H1 (cell line): ENCODE results near the gene ANXA6. TPM values are rescaled to one million over a fixed set of nuclear protein-coding genes. Genes with fewer than 3 reads are reported as not detected.

Experiments
- CTCF ChIA-PET: fragments of 300-600 bp; sonication (Branson Sonifier 250); formaldehyde crosslinking; loops from one replicate; lab custom pipeline; 2021; ENCODE audit not compliant: partially characterized antibody; lab: Charles Lee
- POLR2A ChIA-PET: fragments of 300-600 bp; sonication (Branson Sonifier 250); formaldehyde crosslinking; loops from one replicate; lab custom pipeline; 2021; ENCODE audit warnings: inconsistent platforms; ENCODE audit not compliant: partially characterized antibody; lab: Charles Lee
- DNase-seq, 2 experiments: peaks; one replicate each; pipeline versions ENCODE4 v3.0.0 to v3.0.0-alpha.2; 2010 to 2022; ENCODE audit warnings: low spot score in 2 of 2, low read depth in 1 of 2, mixed read lengths in 1 of 2
- FAIRE-seq: peaks from 2 replicates; lab custom pipeline; 2011; peaks lifted over from hg19 to GRCh38; lab: Jason Lieb, UNC
- H2AFZ ChIP-seq: 2 replicates; pipeline ENCODE4 v1.8.1; 2012; ENCODE audit warnings: low read length, inconsistent platforms
- H2AK5ac ChIP-seq: 2 replicates; pipeline ENCODE4 v1.6.1; 2013; ENCODE audit warnings: low read depth, low read length
- H2BK120ac ChIP-seq: replicated peaks from 2 replicates; pipeline ENCODE3; 2013; ENCODE audit warnings: low read depth, low read length, inconsistent platforms
- H2BK12ac ChIP-seq: 2 replicates; pipeline ENCODE4 v1.6.1; 2013; ENCODE audit warnings: low read depth, low read length
- H2BK15ac ChIP-seq: 2 replicates; pipeline ENCODE4 v1.6.1; 2013; ENCODE audit warnings: low read length
- H2BK20ac ChIP-seq: 2 replicates; pipeline ENCODE4 v1.6.1; 2013; ENCODE audit warnings: low read length
- H2BK5ac ChIP-seq: 2 replicates; pipeline ENCODE4 v1.6.1; 2013; ENCODE audit warnings: low read depth, low read length
- H3K14ac ChIP-seq: 2 replicates; pipeline ENCODE4 v1.6.1; 2013; ENCODE audit warnings: inconsistent platforms; ENCODE audit not compliant: insufficient read length
- H3K18ac ChIP-seq: 2 replicates; pipeline ENCODE4 v1.6.1; 2013; ENCODE audit warnings: low read length; ENCODE audit errors: extremely low read depth
- H3K23ac ChIP-seq: 2 replicates; pipeline ENCODE4 v1.6.1; 2013; ENCODE audit warnings: inconsistent platforms; ENCODE audit not compliant: insufficient read length
- H3K23me2 ChIP-seq: 2 replicates; pipeline ENCODE4 v1.6.1; 2013; ENCODE audit warnings: low read depth, low read length
- H3K27ac ChIP-seq: 2 replicates; pipeline ENCODE4 v1.6.1; 2011; ENCODE audit warnings: low read depth, low read length, inconsistent platforms
- H3K27me3 ChIP-seq, 4 experiments: replicated peaks in 1 of 4; 1 replicate in 1 of 4; 2 replicates in 3 of 4; pipeline versions ENCODE4 v1.6.1 to v1.8.1; 2011 to 2013; ENCODE audit warnings: low read length in 3 of 4, mild to moderate bottlenecking in 3 of 4, inconsistent platforms in 2 of 4, mixed read lengths in 2 of 4, moderate library complexity in 1 of 4; ENCODE audit not compliant: control insufficient read depth in 3 of 4, insufficient read depth in 3 of 4; ENCODE audit errors: extremely low read depth in 1 of 4
- H3K36me3 ChIP-seq, 4 experiments: 2 replicates each; pipeline versions ENCODE4 v1.6.1 to v1.8.1; 2011 to 2013; ENCODE audit warnings: mild to moderate bottlenecking in 4 of 4, low read length in 3 of 4, moderate library complexity in 2 of 4, control low read depth in 1 of 4, inconsistent platforms in 1 of 4; ENCODE audit not compliant: insufficient read depth in 4 of 4, control insufficient read depth in 2 of 4
- H3K4ac ChIP-seq: replicated peaks from 2 replicates; pipeline ENCODE3; 2013; ENCODE audit warnings: low read length, low read depth, mixed read lengths, inconsistent platforms; ENCODE audit not compliant: insufficient read length
- H3K4me1 ChIP-seq, 4 experiments: replicated peaks in 1 of 4; 1 replicate in 1 of 4; 2 replicates in 3 of 4; pipeline versions ENCODE4 v1.6.1 to v1.8.1; 2011 to 2013; ENCODE audit warnings: low read length in 3 of 4, inconsistent platforms in 2 of 4, mixed read lengths in 1 of 4; ENCODE audit not compliant: insufficient read depth in 4 of 4, control insufficient read depth in 3 of 4
- H3K4me2 ChIP-seq, 2 experiments: 2 replicates each; pipeline versions ENCODE4 v1.6.1 to v1.8.1; 2011 to 2013; ENCODE audit warnings: low read depth in 2 of 2, low read length in 2 of 2, control low read depth in 1 of 2, inconsistent platforms in 1 of 2, mild to moderate bottlenecking in 1 of 2; ENCODE audit not compliant: insufficient read depth in 1 of 2
- H3K4me3 ChIP-seq, 4 experiments: fragments of 200-600, 300-600 bp in 1 of 4; sonication (generic), shearing (Covaris generic), sonication (Bioruptor Twin) in 1 of 4; 2 replicates each; pipeline versions ENCODE4 v1.5.1 to v1.8.1; 2011 to 2016; ENCODE audit warnings: low read length in 4 of 4, low read depth in 3 of 4, control low read depth in 2 of 4, inconsistent platforms in 2 of 4, mild to moderate bottlenecking in 2 of 4, mixed read lengths in 1 of 4, moderate library complexity in 1 of 4; ENCODE audit not compliant: insufficient read depth in 2 of 4; ENCODE audit errors: extremely low read depth in 1 of 4
- H3K56ac ChIP-seq: replicated peaks from 2 replicates; pipeline ENCODE3; 2013; ENCODE audit warnings: low read depth, mild to moderate bottlenecking, mixed read lengths, low read length, inconsistent platforms; ENCODE audit not compliant: insufficient read length
- H3K79me1 ChIP-seq: 2 replicates; pipeline ENCODE4 v1.6.1; 2013; ENCODE audit warnings: low read depth, low read length, control low read depth
- H3K79me2 ChIP-seq, 2 experiments: 2 replicates each; pipeline versions ENCODE4 v1.6.1 to v1.8.1; 2012 to 2013; ENCODE audit warnings: low read length in 2 of 2, mild to moderate bottlenecking in 2 of 2, inconsistent platforms in 1 of 2; ENCODE audit not compliant: insufficient read depth in 2 of 2, control insufficient read depth in 1 of 2
- H3K9ac ChIP-seq, 4 experiments: replicated peaks in 1 of 4; 1 replicate in 1 of 4; 2 replicates in 3 of 4; pipeline versions ENCODE4 v1.6.1 to v1.8.1; 2011 to 2013; ENCODE audit warnings: low read depth in 3 of 4, low read length in 3 of 4, control low read depth in 2 of 4, mild to moderate bottlenecking in 2 of 4, moderate library complexity in 2 of 4, inconsistent platforms in 1 of 4; ENCODE audit errors: extremely low read depth in 1 of 4
- H3K9me3 ChIP-seq, 2 experiments: 2 replicates each; pipeline versions ENCODE4 v1.6.1 to v1.8.1; 2012 to 2013; ENCODE audit warnings: mild to moderate bottlenecking in 2 of 2, moderate library complexity in 2 of 2, control low read depth in 1 of 2, inconsistent platforms in 1 of 2, low read depth in 1 of 2, low read length in 1 of 2, mixed read lengths in 1 of 2; ENCODE audit not compliant: insufficient read depth in 2 of 2
- H4K20me1 ChIP-seq, 2 experiments: replicated peaks in 1 of 2; 2 replicates each; pipeline versions ENCODE3 to v1.8.1; 2011 to 2013; ENCODE audit warnings: inconsistent platforms in 2 of 2, low read length in 2 of 2, mild to moderate bottlenecking in 1 of 2; ENCODE audit not compliant: insufficient read depth in 2 of 2, control insufficient read depth in 1 of 2
- H4K5ac ChIP-seq: 2 replicates; pipeline ENCODE4 v1.6.1; 2013; ENCODE audit warnings: low read length, low read depth, mixed read lengths, inconsistent platforms; ENCODE audit not compliant: insufficient read length
- H4K8ac ChIP-seq: 2 replicates; pipeline ENCODE4 v1.8.0; 2013; ENCODE audit warnings: mild to moderate bottlenecking, moderate library complexity, low read length, inconsistent platforms; ENCODE audit not compliant: insufficient read depth; ENCODE audit errors: extremely low read depth
- H4K91ac ChIP-seq: replicated peaks from 2 replicates; pipeline ENCODE3; 2013; ENCODE audit warnings: low read length, mixed read lengths, inconsistent platforms; ENCODE audit not compliant: insufficient read length
- WGBS, 2 experiments: shearing (Covaris generic) in 1 of 2; methylation state at CpG; one replicate each; pipeline versions ENCODE4 v1.1.6 to v1.1.7; 2013 to 2015; ENCODE audit warnings: low lambda C conversion rate in 2 of 2, mixed read lengths in 2 of 2, inconsistent platforms in 1 of 2, low coverage in 1 of 2, missing lambda C conversion rate in 1 of 2; ENCODE audit not compliant: insufficient replicate concordance in 2 of 2, insufficient coverage in 1 of 2, insufficient read length in 1 of 2; ENCODE audit errors: extremely low coverage in 1 of 2, missing lambda C conversion rate in 1 of 2; 5-methylcytosine and 5-hydroxymethylcytosine counted together
- polyA plus RNA-seq, 7 experiments: library from polyadenylated mRNA; depleted of rRNA in 3 of 7; stranded (reverse) in 5 of 7; unstranded in 2 of 7; fragments of >200 nt in 5 of 7; fragments of 200-250 nt in 2 of 7; gene quantifications; 1 replicate in 5 of 7; 2 replicates in 1 of 7; 4 replicates in 1 of 7; pipeline versions ENCODE4 v1.2.1 to v1.2.3, GENCODE V29; 2011 to 2013; ENCODE audit warnings: missing spikeins in 2 of 7, mixed read lengths in 2 of 7
- total RNA-seq: library from RNA; stranded (reverse); fragmentation: NEBNext Ultra II Directional; extraction: Animal tissue kit (Norgen Biotek cat#: 25700); gene quantifications from 2 replicates; pipeline ENCODE4 v1.2.1, GENCODE V29; 2021

Gene ANXA6
- total and polyA plus RNA-seq, 2 of the 8 experiments (the other 6 are each of a cell fraction or from before 2014, with no cell fraction given), result 61.3 to 78.6 TPM

- Histone ChIP-seq H3K4me2 (no peak overlapping the region), H3K79me2 (peaks cover 0 to 10% of the 10 kb centered on the region in 2 experiments; a peak in 2 of 4 replicates), H2BK12ac (no peak overlapping the region), H2AFZ (no peak overlapping the region), H4K20me1 (peaks cover 0 to 4% of the 10 kb centered on the region in 2 experiments), H3K27ac (no peak overlapping the region), H4K8ac (no peak overlapping the region), H2BK120ac (no peak overlapping the region), H3K36me3 (no peaks in the 10 kb centered on the region), H3K9ac (no peak overlapping the region), H3K27me3 (peaks cover 0 to 2% (median 1%) of the 10 kb centered on the region in 4 experiments; a peak in 2 of 7 replicates), H3K18ac (no peak overlapping the region), H4K5ac (no peak overlapping the region), H3K14ac (no peak overlapping the region), H3K9me3 (no peaks in the 10 kb centered on the region), H3K79me1 (no peaks in the 10 kb centered on the region; the same call in 1 of the 2 replicates), H2BK5ac (no peak overlapping the region), H2BK20ac (no peak overlapping the region), H3K23me2 (peaks cover 11% of the 10 kb centered on the region), H3K4ac (no peak overlapping the region), H3K23ac (no peak overlapping the region), H3K4me1 (peaks cover 0 to 25% (median 15%) of the 10 kb centered on the region in 4 experiments; a peak in 5 of 7 replicates), H4K91ac (no peak overlapping the region), H2BK15ac (no peak overlapping the region), H2AK5ac (no peak overlapping the region), H3K4me3 (no peak overlapping the region), H3K56ac (no peak overlapping the region)
- ChIA-PET CTCF (interaction anchor here (1.4 to 6.9 kb wide), 4 partner anchors 9 to 84 kb away, joined by 4 to 52 read pairs (median 6); no protein-coding TSS in a partner anchor), POLR2A (interaction anchor here (0.6 to 1.9 kb wide), 3 partner anchors 12 to 72 kb away, joined by 3 to 6 read pairs (median 5); no protein-coding TSS in a partner anchor)
- 88% methylated on average over 3 of the region's 3 CpGs; no CpG with 5 or more reads in 1 of the 2 experiments for WGBS, 2 experiments
- no peak for DNase-seq
- no peak for FAIRE-seq
Measured at GRCh38 chr5:151153766-151154272, 3.8 kb downstream of the ANXA6 start.
